ENCODE data around the gene LGSN.
"Not testable (repeated sequence)": the region's sequence is repeated elsewhere in the genome, so short reads cannot be mapped to it uniquely, and the experiment has no call there.

LGSN gene

GRCh38 chr6:63305277-63305676, 14.5 kb downstream of the LGSN start:
- no peak for DNase-seq

GRCh38 chr6:63303476-63303875, 16.3 kb downstream of the LGSN start:
- no peak for DNase-seq

DNA sequence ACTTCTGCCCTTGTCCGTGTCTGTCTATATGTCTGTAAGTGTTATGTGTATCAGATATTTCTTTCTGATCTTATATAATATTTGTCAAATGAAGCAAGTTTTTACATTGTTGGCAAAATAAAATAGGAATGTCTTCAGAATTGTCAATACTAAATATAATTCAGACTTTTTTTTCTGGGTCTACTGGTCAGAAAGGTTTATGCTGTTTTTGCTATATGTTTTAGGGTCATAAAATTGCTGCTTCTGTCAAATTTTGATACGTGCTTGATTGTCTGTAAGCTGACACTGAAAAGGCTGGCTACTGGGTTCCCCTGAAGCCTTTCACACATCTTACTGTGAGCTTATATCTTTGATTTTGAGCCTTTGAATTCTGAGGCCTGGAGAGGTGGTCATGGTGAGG, 20.1 kb downstream of the LGSN start:
- no peak for DNase-seq

DNA sequence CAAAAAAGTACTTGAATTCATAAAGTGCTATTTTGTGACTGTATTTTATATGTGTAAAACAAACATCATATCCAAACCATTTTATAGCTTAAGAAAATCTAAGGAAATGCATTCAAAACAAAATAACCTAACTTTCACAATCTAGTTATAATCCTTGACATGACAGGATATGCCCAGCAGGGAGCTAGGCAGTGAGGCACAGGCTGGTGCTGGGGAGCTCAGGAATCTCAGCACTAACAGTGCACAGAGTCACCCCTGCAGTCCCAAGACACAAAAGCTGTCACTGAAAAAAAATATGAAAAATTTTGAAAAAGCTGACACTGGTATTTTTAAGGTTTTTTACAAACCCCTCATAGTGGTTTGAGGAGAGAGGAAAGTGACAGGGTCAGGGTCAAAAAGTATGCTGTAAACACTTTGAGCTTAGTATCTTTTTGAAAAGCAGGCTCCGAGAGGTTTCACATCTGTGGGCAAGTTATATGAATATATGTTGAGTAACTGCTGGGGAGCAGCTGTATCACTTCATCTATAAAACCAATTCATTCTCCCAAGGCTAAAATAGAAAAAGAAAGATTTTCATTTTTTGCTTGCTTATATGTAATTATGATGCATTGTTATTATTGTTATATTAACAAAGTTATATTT, 24.1 kb downstream of the LGSN start:
- no peak for DNase-seq

DNA sequence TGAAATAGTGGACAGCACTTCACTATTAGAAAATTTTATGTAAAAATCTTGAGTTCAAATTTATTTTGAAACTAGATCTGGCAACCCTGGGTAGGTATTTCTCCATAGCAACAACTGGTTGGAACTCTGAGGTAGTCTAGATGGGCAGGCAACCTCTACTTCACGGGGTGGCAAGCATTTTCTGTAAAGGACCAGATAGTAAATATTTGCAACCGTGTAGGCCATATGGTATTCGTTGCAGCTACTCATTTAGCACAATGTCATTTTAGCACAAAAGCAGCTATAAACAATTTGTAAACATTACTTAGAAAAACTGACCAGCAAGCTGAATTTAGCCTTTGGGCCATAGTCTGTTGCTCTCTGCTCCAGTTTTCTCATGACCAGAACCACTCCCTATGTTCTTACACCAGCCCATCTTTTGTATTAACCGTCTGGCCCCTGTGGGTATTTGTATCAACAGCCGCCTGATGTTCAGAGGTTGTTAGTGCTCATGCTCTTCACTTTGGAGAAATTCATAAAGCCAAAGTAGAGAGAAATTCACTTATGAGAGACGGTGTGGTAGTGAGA, 29.2 kb downstream of the LGSN start:
- no peak for DNase-seq

DNA sequence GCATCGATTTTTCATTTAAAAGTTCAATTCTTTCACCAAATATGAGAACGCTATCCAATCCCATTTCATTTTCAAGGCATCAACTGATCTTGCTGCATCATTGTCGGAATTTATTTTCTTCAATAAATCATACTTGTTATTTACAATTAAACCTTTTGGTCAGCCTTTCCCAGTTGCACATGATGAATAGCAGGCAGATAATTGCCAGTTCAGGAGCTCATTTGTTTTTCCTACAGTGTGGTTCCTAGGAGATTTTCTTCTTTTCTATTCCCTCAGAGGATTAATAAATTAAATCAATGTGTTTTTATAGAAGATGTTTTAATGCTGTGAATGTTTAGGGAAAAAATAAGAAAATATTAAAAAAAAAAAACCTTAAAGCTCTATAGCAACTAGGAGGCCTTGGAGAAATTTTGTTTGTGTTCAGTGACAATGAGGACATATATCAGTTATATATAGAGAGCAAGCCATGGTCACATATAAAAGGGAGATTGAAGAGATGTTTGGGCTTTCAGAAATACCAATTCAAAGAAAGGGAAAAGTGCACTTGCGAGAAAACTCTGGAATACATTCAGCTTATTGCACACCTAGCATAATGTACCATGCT, 30.4 kb downstream of the LGSN start:
- DNase-seq, result no peak

- DNase-seq, result no peak
Observed at GRCh38 chr6:63280639-63281180, 39.1 kb downstream of the LGSN start.

DNA sequence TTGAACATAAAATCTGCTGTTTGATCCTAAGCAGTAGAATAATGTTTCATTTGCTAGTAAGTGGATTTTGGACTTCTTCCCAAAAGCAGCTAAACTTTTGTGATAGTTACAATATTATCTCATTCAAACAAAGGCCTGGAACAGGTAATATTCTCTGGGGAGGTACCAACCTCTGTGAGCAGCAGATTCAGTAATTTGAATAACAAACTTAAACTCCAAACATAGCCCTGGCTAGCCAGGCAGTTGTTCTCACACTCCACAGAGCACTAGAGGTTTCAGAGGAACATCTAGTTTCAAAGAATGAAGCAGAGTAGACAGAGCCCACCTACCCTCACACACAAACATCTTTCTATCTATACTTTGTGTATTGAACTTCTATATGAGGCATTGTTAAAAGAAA, 40.9 kb downstream of the LGSN start:
- DNase-seq, result no peak

DNA sequence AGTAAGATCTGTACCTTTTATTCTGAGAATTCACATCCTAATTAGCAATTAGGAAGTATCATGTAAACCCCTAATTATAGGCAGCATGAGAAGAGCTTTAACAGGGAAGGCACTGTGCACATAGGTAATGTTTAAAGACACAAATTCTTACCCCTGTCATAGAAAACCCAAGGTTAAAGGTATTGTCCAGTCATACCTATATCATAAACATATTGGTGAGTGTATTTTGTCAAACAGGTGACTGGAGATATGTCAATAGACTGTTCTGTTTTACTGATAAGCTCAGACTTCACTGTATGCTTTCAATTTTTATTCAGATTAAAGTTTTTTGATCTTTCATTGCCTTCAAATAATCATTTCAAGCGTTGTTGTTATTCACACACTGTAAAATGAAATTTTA, 43.8 kb downstream of the LGSN start:
- DNase-seq, result no peak

DNA sequence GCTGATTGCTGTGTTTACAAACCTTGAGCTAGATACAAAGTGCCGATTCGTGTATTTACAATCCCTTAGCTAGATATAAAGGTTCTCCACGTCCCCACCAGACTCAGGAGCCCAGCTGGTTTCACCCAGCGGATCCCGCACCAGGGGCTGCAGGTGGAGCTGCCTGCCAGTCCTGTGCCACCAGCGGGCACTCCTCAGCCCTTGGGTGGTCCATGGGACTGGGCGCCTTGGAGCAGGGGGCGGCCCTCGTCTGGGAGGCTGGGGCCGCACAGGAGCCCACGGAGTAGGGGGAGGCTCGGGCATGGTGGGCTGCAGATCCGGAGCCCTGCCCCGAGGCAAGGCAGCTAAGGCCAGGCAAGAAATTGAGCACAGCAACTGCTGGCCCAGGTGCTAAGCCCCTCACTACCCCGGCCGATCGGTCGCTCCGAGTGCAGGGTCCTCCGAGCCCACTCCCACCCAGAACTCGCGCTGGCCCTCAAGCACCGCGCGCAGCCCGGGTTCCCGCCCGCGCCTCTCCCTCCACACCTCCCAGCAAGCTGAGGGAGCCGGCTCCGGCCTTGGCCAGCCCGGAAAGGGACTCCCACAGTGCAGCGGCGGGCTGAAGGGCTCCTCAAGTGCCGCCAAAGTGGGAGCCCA, 44.9 kb downstream of the LGSN start:
- not testable (repeated sequence) for DNase-seq

DNA sequence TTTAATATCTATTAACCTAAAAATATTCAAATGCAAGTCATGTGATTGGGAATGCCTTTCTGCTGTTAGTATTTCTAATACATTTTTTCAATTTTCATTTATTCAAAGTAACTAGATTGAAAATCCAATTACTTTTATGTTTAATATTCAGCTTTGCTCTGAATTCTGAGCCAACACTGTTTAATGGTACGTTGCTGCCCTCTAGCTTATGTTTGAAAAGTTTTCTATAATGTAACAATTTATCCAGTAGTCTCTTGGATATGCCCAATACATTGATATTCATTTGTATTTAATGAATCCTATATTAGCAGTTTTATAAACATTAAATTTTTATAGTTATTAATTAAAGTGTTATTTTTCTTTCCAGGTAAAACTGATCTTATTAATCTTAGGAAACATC, 47.4 kb downstream of the LGSN start:
- DNase-seq, result no peak

DNA sequence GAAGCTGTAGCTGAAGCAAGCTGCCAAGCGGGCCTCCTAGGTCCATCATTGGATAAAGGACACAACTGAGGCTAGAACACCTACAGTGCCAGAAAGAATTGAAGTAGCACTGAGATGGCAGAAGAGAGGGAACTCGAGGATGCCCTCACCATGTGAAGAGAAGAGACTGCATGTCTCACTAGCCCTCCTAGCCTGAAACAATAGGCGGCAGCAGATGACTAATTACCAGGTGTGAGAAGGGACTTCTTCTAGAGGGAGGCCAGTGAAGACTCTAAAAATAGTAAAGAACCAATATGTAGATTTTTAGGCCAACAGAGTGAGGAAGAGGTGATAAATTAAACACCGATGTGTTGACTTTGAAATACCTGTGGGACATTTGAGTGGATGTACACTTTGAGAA, 50.3 kb downstream of the LGSN start:
- DNase-seq, result no peak

DNA sequence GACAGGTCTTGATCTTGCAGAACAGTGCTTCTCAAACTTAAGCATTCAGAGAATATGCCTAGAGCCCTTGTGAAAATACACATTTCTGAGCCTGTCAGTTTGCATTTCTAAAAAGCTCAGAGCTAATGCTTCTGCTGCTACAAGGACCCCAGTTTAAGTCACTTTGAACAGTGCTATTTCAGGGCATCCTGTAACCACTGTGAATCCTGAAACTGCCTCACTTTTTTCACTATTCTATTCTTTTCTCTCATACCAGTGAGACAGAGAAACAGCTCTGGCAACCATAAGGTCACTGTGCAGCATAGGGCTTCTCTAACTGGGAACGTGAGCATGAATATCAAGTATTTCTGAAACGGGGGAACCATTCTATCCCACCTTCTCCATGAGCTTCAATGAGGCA, 51.2 kb downstream of the LGSN start:
- DNase-seq, result no peak

GRCh38 chr6:63267828-63268227, 52.0 kb downstream of the LGSN start:
- no peak for DNase-seq

GRCh38 chr6:63267046-63267445, 52.7 kb downstream of the LGSN start:
- no peak for DNase-seq

GRCh38 chr6:63263444-63263843, 56.3 kb downstream of the LGSN start:
- DNase-seq, result no peak

- DNase-seq, result no peak
Observed at GRCh38 chr6:63261820-63262219, 58.0 kb downstream of the LGSN start.

GRCh38 chr6:63259153-63259552, 60.6 kb downstream of the LGSN start:
- no peak for DNase-seq

GRCh38 chr6:63249875-63250482, 69.8 kb downstream of the LGSN start:
- no peak for DNase-seq

- no peak for DNase-seq
Observed at GRCh38 chr6:63246581-63246980, 73.2 kb downstream of the LGSN start.

DNA sequence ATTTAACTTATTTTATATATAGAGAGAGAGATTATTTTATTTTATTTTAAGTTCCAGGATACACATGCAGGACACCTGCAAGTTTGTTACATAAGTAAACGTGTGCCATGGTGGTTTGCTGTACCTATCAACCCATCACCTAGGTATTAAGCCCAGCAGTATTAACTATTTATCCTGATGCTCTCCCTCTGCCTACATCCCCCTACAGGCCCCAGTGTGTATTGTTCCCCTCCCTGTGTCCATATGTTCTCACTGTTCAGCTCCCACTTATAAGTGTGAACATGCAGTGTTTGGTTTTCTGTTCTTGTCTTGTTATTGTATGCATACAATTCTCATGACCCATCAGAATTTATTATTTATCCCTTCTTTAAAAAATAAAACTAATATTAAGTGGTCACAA, 73.9 kb downstream of the LGSN start:
- no peak for DNase-seq

- no peak for DNase-seq
Observed at GRCh38 chr6:63245420-63245819, 74.4 kb downstream of the LGSN start.

GRCh38 chr6:63236398-63236817, 83.4 kb downstream of the LGSN start:
- DNase-seq, result no peak

GRCh38 chr6:63230511-63230910, 89.3 kb downstream of the LGSN start:
- not testable (repeated sequence) for DNase-seq

Data from CD4-positive, alpha-beta T cell treated with Interleukin-21 for 1 hour (primary cell).